GM18508 (cell line): Measurements from ENCODE around the gene CACNA2D2.

ENCODE experiments used
- ATAC-seq: cut with Tn5 transposase; IDR thresholded peaks from one replicate; pipeline ENCODE4 v1.9.1; 2021; ENCODE audit warnings: moderate number of reproducible peaks; ENCODE audit not compliant: insufficient read depth, unreplicated experiment

The CACNA2D2 gene

DNA sequence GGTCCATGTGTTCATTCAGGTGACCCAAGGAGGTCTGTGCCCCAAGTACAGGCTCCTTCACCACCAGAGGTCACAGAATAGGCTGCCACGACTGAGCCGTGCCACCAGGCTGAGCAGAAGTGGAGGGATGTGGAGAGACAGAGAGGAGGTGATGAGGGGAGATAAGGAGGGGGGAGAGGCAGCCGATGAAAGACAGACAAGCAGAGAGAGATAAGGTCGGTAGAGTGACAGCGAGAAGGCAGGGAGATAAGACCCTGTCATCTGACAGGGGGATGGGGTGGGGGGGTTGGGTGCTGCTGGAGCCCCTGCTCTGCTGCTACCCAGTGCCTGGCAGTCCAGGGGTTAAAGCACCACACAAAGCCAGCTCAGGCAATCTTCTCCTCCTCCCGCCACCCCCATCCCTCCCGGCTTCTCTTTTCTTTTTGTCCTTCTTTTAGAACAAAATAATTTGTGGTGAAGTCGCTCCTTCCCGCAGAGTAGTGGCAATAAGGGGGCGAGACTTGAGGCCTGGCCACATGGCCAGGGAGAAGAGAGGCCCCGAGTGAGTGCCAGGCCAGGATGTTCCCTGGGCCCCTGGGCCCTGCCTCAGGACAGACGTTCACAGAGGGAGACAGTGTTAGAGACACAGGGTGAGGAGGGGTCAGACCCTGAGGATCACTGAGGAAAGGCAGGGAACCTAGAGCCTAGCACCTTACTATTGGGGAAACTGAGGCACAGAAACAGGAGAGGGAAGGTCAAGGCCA lies 67.9 kb downstream of the CACNA2D2 start:
- no peak for ATAC-seq

DNA sequence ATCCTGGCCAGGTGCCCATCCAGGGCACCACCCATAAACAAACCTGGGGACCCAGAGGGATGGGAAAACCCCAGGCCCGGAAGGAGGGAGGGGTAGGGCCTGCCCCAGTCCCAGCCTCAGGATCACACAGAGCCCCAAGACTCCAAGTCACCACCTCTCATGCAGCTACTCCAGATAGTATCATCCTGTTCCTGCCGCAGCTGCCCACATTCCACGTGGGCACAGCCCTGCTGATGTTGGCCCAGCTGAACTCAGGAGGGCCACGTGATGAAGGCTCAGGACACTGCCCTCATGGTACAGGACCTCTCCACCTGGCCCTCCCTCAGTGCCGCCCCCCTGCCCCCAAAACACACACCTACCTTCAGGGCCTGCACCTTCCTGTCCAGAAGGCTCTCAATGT lies 69.5 kb downstream of the CACNA2D2 start:
- no peak for ATAC-seq

DNA sequence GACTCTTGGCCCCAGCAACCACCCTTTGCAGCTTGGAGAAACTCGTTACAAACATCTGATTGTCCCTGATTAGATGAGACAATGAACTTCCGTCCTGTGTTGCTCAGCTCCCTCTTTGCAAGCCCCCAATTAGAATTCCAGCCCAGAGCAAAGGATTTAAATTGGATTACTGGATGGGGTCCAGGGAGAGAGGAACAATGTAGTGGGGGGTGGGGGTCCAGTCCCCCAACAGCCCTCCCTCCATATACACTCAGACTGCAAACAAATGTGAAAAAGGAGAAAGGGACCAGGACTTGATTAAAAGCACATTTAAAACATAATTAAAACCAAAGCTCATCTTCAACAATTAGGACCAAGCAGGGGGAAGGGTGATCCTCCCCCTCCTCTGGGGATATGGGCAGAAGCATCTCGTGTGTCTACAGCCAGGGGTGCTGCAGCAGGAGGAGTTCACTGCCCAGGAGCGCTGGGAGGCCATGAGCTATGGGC lies 72.4 kb downstream of the CACNA2D2 start:
- no peak for ATAC-seq

GRCh38 chr3:50430191-50430590 lies 73.2 kb downstream of the CACNA2D2 start:
- ATAC-seq: no peak

DNA sequence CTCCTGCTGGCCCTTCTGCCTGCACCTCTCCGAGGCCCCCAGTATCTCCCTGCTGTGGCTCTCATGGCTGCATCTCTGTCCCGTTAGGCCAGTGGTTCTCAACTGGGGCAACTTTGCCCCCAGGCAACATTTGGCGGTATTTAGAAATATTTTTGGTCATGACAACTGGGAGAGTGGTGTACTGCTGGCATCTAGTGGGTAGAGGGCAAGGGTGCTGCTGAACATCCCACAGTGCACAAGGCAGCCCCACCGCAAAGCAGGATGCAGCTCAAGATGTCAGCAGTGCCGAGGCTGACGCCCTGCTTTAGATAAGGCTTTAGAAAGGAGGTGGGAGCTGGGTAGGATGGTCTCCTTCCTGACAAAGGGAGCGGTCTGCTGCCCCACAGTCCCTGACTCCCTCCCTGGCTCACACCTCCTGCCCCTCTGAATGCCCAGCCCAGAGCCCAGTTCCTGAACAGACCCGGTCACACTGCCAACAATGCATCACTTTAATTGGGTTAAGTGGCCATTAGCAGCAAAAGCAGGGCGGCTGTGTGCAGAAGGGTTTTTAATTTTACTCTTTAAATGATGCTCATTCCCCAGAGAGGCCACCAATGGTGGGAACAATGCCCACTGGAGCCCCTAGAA lies 75.3 kb downstream of the CACNA2D2 start:
- ATAC-seq: no peak

DNA sequence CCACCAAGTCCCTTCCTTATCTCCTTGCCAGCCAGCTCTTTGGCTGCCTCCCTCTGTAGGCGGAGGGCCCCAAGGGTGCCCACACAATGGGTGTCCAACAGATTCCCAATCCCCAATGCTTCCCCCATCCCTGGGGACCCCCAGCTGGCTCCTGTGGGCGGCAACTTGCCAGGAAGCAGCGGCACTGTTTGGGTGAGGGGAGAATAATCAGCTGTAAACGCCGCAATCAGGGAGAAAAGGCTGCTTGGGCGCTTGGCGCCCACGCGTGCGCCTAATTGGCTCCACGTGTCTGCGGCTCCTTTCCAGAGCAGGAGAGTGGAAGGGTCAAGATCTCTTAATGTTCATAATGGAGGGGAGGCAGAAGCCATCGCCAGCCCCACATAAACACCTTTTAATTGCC lies 76.2 kb downstream of the CACNA2D2 start:
- ATAC-seq: no peak

DNA sequence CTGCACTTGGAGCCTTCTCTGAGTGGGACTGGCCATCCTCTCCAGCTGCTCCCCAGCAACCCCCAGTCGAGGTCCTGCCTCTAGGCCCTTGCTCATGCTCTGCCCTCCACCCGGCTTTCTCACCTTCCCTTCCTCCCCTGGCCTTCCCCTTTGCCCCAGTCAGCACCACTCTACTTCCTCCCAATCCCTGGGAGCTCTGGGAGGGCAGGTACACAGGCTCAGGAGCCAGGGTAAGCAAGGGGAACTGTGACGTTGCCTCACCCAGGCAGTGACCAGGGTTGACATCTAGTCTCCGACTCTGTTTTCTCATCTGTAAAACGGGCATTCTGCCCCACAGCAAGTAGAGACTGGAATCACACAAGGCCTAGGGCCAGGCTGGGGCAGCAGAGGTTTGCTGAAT lies 77.5 kb downstream of the CACNA2D2 start:
- ATAC-seq: no peak

DNA sequence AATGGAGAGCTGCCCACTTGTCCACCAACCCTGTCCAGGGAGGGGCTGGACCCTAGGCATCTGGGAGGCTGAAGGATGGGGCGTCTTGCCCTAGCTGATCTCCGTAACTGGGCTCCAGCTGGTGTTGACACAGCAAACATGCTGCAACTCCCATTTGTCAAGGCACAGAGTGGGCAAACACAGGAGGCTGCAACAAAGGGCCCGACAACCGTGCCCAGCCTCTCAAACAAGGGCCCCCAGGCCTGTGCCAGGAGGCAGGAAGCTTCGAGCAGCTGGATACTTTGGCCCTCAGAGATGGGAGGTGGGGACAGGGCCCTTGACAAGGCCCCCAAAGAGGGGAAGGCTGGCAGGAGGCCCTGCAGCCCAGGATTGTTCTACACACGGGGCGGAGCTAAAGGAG lies 79.9 kb downstream of the CACNA2D2 start:
- no peak for ATAC-seq

- ATAC-seq: no peak
Measured at GRCh38 chr3:50422153-50422552, 81.3 kb downstream of the CACNA2D2 start.

DNA sequence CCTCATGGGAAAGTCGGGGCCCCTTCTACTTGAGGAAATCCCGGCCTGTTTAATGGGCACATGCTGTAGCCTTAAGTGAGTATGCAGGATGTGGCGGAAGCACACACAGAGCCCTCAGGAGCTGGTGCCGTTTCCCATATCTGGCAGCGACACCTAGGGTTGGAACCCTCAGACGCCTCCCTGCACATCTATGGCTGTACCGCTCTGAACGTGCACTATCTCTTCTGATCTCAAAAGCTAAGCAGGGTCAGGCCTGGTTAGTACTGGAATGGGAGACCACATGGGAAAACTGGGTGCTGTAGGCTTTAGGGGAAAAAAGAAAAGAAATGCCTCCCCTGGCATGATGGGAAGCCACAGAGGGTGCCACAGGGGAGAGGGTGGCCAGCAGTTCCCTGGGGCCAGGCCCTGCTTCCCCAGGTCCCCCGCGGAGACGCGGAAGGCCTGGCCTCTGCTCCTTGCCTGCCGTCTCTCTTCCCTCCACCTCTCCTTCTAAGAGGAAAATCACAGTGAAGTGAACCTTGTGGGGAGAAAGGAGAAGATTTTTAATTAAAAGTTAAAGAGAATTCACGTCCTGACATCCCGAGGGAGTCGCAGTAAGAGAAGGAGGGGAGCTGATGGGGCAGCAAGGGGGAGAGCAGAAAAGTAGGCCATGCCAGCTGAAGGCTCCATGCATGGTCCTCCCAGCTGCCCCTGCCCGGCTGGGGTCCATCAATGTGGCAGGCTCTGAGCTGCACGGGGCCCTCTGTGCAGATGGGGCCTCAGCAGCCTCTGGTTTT lies 83.7 kb downstream of the CACNA2D2 start:
- no peak for ATAC-seq

- no peak for ATAC-seq
Measured at GRCh38 chr3:50418850-50419249, 84.6 kb downstream of the CACNA2D2 start.

- no peak for ATAC-seq
Measured at GRCh38 chr3:50417637-50418033, 85.8 kb downstream of the CACNA2D2 start.

DNA sequence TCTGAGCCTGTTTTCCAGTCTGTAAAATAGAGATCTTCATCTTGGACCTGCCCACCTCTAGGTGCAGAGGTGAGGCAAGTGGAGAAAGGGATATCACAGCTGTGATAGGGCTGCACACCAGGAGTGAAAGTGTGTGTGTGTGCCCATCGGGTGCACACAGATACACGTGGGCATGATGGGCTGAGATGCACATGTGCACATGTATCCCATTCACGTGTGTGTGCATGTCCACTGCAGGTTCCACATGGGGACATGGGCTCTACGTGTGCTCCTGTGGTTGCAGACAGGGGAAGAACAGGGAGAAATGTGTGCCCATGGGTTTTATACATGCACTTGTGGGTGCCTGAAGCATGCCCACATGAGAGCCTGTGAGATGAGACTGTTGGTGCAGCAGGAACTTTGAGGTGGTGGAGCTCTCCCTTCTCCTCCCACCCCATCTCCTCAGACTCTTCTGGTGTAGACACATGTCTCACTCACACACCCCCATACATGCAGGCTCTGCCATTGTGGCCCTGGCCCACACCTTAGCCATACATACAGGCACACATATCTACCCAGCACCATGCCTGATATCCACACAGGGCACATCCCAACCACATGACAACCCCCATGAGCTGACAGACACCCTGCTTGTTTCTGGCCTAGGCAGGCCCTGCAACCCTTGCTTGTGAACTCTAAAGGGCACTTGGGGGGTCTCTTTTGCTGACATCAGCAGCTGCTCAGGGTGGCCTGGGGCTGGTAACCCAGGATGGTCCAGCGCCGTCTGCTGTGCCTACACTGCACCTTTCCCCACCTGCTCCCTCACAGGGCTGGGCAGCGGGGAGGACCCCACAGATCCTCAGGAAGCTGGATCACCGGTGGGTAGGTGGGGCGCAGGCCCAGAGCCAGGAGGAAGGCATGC lies 86.4 kb downstream of the CACNA2D2 start:
- no peak for ATAC-seq

GRCh38 chr3:50415816-50416215 lies 87.6 kb downstream of the CACNA2D2 start:
- ATAC-seq: no peak

GRCh38 chr3:50415061-50415460 lies 88.4 kb downstream of the CACNA2D2 start:
- no peak for ATAC-seq

DNA sequence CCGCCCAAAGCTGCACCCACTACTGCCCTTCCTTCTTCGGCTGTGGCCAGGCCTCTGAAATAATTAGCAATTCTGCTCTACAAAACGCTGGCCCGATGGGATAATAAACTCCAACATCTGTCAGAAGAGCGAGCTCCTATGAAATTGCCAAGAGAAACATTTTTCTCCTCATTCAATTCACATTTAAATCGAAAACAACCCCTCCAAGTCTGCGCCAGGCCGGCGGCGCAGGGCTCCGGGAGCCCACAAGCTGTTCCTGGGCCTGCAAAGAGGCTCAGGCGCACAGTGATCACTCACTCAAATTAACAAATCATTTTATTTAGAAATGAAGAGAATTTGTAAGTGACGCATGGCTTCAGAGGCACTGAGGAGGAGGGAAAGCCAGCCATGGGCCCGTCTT lies 88.8 kb downstream of the CACNA2D2 start:
- ATAC-seq: no peak

DNA sequence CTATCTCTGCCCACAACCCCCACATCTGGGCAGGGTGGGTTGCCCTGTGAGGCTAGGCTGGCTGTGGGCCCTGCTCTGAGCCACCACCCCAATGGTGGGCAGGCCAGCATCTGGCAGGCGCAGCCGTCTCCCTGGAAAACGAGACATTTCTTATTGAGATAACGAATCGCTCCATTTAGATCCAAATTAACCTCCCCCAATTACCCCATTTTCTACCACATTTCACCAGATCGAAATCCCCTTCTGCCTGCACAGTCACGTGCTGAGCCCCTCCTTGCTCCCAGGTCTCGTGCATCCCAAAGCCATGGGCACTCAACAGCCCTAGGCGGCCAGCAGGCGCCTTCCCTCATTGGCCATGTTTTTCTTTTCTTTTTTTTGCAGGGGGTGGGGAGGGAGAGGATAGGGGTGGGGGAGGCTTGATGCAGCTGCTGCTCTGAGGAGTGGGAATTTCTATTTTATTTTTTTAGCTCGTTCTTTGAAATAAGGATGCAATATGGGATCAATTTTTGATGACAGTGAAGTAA lies 91.1 kb downstream of the CACNA2D2 start:
- ATAC-seq: no peak

DNA sequence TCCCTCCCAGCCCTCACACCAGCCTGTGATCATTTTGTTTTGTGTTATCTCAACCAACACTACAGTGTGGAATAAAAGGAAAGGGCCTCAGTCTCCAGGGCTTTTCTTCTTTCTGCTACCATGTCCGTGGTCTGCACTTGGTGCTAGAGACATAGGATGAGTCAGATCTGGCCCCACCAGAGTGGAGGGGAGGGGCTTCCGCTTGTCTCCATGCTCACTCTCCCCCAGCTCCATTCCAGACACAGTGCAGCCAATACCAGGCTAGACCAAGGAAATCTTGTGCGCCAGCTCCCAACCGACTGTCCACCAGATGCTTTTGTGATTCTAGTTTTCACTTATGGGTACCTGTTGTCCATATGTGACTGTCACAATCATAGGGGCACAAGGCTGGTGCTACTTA lies 92.2 kb downstream of the CACNA2D2 start:
- ATAC-seq: no peak

DNA sequence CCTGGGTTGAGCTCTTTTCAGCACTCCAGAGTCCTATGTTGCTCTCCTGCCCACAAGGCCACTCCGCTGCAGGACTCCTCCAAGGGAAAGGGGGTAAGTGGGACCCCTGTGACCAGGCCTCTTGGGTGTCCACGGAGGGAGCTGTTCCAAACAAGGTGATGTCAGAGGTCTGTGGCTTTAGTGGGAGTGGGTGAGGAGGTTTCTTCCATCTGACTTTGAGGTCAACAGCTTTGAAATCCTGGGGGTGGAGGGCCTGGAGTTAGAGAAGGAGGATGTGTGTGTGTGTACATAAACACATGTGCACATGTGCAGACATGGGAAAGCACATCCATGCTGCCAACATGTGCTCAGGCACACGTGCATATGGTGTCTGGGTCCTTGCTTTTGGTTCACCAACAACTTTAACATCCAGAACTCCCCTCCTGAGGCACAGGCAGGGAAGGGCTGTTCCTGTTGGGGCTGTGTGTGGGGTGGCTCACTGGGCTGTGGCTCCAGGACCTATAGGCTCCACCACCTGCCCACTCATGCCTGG lies 92.8 kb downstream of the CACNA2D2 start:
- no peak for ATAC-seq

DNA sequence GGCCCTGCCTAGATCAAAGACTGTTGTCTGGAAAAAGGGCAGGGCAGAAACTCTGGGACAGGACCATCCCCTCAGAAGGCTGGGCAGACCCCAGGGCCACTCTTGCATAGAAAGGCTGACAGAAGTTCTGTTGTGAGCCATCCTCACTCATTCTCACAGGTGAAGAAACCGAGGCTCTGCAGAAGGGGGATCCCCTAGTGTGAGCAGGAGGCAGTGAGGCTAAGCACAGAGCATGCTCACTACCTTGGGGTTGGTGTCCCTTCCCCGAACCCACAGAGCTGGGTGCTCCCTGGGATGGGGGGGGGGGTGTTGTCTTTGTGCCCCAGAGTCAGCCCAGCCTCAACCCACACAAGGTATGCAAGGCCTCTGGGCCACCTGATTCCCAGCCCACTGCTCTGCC lies 93.2 kb downstream of the CACNA2D2 start:
- no peak for ATAC-seq
